Stimulated activated CD4-positive, alpha-beta T cell treated with anti-CD3 and anti-CD28 coated beads, TNF-alpha, amount 100 ng/mL, for 4 hours (primary cell): ENCODE data around the gene ICAM4.
"Not testable (repeated sequence)": the region's sequence is repeated elsewhere in the genome, so short reads cannot be mapped to it uniquely, and the experiment has no call there.

Source experiments
- DNase-seq, 3 experiments: peaks; one replicate each; pipeline ENCODE4 v3.0.0-alpha.2; 2020; ENCODE audit warnings: low read depth in 3 of 3

Gene ICAM4

DNA sequence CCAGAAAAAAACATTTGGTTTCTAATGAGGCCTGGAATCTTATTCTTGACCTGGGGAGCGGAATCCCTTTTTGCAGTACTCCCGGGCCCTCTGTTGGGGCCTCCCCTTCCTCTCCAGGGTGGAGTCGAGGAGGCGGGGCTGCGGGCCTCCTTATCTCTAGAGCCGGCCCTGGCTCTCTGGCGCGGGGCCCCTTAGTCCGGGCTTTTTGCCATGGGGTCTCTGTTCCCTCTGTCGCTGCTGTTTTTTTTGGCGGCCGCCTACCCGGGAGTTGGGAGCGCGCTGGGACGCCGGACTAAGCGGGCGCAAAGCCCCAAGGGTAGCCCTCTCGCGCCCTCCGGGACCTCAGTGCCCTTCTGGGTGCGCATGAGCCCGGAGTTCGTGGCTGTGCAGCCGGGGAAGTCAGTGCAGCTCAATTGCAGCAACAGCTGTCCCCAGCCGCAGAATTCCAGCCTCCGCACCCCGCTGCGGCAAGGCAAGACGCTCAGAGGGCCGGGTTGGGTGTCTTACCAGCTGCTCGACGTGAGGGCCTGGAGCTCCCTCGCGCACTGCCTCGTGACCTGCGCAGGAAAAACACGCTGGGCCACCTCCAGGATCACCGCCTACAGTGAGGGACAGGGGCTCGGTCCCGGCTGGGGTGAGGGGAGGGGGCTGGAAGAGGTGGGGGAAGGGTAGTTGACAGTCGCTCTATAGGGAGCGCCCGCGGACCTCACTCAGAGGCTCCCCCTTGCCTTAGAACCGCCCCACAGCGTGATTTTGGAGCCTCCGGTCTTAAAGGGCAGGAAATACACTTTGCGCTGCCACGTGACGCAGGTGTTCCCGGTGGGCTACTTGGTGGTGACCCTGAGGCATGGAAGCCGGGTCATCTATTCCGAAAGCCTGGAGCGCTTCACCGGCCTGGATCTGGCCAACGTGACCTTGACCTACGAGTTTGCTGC lies at the start of gene ICAM4:
TSS of gene ICAM4 (plus strand) at position 153 of the 935 bp plus-strand sequence. CDS start at position 211, 58 bp downstream.
- DNase-seq = no peak

DNA sequence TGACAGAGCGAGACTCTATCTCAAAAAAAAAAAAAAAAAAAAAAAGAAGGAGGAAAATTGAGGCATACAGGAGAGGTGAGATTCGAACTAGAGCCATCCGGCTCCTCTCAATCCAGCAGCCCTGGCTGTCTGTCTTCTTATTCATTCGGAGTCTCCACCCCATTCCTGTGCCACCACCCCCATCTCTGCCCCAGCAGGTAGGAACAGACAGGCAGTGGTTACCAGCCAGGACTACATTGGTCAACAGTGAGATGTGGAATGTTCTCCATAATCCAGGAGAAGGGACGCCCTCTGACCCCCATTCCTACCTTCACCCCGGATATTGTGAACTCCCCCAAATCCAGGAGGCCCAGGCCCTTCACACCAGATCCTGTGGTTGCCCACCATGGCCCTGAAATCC lies 49.1 kb upstream of the ICAM4 start:
- DNase-seq = no peak

DNA sequence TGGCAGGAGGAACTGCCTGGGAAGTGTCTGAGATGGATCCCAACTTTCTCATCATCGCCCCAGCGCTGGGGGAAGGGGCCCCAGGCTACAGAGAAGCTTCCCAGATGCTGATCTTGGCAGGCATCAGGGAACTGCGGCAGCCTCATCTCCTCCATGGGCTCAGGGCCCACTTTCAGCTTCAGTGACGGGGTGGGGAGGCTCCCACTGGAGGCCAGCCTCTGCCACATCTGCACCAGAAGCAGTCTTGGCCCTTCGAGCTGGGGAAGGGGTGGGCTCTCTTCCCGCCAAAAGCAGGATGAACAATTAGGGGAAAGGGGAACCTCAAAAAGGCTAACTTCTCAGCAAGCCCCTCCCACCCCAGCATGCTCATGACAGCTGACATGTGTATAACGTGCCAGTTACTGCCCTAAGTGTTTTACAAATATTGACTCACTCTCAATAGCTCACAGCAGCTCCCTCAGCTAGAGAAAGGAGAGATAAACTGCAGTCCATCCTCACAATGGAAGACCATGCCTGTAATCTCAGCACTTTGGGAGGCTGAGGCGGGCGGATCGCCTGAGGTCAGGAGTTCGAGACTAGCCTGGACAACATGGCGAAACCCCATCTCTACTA lies 48.5 kb upstream of the ICAM4 start:
- DNase-seq = no peak

DNA sequence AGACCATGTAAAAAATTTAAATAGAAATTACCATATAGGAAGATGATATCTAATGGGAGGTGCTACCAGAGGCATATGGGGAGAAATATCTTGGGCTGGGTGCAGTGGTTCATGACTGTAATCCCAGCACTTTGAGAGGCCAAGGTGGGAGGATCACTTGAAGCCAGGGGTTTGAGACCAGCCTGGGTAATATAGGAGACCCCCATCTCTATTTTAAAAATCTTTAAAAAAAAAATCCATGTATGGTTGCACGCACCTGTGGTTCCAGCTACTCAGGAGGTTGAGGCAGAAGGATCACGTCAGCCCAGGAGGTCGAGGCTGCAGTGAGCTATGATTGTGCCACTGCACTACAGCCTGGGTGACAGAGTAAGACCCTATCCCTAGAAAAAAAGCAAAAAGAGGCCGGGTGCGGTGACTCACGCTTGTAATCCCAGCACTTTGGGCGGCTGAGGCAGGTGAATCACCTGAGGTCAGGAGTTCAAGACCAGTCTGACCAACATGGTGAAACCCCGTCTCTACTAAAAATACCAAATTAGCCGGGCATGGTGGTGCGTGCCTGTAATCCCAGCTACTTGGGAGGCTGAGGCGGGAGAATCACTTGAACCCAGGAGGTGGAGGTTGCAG lies 44.8 kb upstream of the ICAM4 start:
- not testable (repeated sequence) for DNase-seq

GRCh38 chr19:10243606-10244005 lies 43.1 kb upstream of the ICAM4 start:
- DNase-seq = no peak

DNA sequence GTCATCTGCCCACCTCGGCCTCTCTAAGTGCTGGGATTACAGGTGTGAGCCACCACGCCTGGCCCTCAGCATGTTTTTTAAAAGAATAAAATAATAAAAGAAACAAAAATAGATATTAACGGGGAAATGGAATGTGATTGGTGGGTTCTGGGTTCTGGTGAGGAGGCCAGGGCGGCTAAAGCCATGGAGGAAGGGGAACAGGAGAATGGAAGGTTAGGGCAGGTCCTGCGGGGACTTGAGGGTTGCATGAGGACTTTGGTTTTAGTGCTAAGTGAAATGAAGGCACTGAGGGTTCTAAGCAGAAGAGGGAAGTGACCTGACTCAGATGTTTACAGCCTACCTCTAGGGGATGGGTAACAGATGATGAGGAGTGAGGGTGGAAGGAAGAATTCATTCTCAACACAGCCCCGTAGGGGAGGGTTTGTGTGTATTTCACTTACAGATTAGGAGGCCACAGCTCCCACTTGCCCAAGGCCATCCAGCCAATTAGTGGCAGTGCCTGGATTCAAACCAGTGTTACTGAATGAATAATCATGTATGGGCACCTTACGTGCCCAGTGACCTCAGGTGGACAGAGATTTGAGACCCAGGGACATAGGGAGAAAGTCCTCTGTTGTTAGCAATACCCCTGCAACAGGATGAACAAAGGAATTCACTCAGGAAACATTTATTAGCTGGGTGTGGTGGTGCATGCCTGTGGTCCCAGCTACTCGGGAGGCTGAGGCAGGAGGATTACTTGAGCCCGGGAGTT lies 41.4 kb upstream of the ICAM4 start:
- DNase-seq = no peak

DNA sequence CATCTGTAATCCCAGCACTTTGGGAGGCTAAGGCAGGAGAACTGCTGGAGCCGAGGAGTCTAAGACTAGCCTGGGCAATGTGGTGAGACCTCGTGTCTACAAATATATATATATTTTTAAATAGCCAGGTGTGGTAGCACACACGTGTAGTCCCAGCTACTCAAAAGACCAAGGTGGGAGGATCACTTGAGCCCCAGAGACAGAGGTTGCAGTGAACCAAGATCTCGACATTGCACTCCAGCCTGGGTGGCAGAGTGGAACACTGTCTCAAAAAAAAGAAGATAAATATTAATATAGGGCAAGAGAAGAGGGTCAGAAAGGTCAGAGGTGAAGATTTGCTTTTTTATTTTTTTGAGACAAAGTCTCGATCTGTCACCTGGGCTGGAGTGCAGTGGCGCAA lies 40.2 kb upstream of the ICAM4 start:
- DNase-seq = no peak

DNA sequence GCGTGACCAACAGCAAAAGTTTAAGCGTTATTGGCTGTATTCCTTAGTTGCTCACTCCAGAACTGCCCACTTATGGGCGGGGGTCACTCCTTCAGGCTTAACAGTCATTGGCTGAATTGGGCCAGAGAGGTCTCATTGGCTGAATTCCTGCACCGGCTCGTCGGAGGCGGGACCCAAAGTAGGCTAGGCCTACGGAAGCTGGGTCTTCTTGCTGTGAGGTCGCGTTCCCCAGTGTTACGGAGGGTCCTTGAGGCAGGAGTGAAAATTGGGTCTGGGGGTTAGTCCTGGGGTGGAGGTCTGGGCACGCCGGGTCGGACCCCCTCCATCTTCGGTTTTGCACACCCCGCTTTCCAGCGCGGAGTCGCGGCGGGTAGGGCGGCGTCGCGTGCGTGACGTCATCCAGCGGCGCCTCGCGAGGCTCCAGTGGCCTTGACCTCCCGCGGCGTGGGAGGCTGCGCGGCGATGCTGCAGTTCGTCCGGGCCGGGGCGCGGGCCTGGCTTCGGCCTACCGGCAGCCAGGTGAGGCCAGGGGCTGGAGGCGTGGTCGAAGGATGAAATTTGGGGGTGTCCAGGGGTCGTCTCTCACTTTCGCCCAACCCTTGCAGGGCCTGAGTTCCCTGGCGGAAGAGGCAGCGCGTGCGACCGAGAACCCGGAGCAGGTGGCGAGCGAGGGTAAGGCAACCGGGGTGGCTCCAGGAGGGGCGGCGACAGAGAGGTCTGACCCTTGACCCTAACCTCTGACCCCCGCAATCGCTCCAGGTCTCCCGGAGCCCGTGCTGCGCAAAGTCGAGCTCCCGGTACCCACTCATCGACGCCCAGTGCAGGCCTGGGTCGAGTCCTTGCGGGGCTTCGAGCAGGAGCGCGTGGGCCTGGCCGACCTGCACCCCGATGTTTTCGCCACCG lies 34.7 kb upstream of the ICAM4 start, which contains the start of gene MRPL4:
TSS of gene MRPL4 (plus strand) at position 423 of the 903 bp plus-strand sequence. CDS start at position 463, 40 bp downstream.
- DNase-seq = peak; percentile 82 to 91 (median 90)

DNA sequence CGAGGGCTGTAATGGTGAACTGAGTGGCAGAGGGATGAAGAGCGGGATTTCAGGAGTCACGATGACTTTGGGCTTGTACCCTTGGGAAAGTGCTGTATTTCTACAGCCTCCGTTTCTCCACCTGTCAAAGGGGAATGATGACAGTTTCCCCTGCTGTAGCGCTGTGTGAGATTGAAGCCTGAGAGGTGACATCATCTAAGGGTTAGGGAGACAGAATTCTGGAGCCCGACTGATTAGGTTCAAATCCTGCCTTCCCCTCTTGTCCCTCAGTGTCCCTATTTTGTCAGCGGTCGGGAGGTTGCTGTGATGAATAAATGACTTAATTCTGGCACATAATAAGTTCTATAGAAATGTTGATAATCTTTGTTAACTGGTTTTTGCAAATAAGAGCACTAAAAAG lies 34.0 kb upstream of the ICAM4 start:
- DNase-seq = no peak

GRCh38 chr19:10254244-10254643 lies 32.5 kb upstream of the ICAM4 start:
- no peak for DNase-seq

DNA sequence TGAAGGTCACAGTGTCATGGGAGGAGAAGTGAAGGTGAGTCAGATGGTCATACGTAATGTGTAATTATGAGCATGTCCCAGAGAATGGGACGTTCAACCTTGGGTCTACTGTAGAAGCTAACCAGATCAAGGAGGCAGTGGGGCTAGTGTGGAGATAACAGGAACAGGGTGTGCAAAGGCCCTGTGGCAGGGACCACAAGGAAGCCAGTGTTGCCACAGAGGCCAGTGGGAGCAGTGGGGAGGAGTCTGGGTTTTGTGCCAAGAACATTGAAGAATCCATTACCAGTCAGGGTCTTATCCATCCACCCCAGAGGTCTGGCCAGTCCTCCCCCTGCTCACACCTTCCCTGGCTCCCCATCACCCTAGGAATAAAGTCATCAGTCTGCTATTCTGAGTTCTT lies 31.4 kb upstream of the ICAM4 start:
- DNase-seq = no peak

DNA sequence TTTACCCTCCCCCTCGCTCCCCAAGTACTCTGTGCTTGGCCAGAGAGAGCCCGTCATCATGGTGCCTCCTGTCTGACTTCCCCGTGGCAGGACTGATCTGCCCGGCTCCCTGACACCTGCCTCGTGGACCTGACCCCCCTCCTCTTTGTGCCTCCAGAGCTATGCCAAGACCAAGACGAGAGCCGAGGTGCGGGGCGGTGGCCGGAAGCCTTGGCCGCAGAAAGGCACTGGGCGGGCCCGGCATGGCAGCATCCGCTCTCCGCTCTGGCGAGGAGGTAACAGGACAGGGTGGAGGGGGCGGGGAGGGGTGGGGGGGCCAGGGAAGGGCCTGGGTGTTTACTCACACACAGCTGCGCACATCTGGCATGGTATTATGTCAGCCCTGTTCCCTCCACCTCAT lies 30.2 kb upstream of the ICAM4 start:
- DNase-seq = no peak

DNA sequence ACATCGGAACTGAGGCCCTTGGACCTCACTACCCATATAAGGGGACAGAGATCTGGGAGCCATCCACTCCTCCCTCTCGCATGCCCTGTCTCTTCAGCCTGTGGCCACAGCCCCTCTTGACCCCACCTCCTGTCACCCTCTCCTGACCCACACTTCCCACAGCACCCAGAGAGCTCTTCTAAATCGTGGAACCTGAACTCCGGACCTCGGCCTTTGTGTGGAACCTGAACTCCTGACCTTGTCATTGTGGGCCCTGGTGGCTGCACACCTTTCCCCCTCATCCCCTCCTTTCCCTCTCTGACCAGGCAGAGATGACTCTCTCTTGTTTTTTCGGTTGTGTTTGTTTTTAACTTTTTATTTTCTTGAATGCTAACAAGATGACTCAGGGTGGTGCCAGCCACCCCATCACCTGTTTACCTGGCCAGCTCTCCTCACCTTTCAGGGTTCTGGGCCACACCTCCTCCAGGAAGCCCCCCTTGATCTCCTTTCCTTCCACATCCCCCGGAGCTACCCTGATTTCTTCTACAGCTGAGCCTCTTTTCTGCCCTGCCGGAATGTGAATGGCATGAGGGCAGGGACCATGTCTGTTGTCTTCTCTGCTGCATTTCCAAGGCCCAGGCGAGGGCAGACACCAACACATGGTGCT lies 29.7 kb upstream of the ICAM4 start:
- DNase-seq = no peak

DNA sequence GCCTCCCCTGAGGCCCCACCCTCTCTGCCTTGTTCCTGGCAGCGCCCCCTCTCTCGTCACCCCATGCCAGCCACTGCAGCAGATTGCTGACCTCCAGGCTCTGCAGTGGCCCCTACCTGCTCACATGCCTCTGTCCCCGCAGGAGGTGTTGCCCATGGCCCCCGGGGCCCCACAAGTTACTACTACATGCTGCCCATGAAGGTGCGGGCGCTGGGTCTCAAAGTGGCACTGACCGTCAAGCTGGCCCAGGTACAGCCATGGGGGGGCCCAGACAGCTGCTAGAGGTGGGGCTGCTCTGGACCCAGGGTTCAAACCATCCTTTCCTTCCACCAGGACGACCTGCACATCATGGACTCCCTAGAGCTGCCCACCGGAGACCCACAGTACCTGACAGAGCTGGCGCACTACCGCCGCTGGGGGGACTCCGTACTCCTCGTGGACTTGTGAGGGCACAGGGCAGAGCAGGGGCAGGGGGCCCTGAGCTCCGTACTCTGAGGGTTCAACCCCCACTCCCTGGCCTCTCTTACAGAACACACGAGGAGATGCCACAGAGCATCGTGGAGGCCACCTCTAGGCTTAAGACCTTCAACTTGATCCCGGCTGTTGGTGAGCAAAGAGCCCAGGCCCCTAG lies 28.6 kb upstream of the ICAM4 start:
- no peak for DNase-seq

DNA sequence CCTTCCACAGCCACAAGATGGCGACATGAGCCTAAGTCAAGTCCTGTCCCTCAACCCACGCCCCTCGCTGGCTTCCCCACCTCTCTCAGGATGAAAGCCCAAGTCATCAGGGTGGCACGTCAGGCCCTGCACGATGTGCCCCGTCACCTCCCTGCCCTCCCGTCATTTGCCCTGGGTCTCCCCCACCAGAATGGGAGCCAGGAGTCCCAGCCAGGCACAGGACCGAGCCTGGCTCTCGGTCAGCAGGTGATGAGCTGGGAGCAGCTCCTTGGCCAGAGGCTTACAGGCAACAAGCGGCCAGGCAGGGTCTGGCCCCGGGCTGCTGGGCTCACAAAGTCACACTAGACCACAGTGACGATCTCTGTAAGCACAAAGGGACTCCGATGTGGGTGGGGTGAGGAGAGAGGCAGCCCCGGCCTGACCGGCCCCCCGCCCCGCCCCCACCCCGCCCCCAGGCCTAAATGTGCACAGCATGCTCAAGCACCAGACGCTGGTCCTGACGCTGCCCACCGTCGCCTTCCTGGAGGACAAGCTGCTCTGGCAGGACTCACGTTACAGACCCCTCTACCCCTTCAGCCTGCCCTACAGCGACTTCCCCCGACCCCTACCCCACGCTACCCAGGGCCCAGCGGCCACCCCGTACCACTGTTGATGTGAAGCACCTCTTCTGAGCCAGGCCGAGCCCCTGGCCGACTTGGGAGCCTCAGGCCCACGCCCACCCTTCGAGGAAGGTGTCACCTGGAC lies 27.4 kb upstream of the ICAM4 start:
- peak; percentile 73 to 89 (median 84) for DNase-seq

GRCh38 chr19:10260141-10260584 lies 26.6 kb upstream of the ICAM4 start:
- peak in 2 of 3 experiments; percentile 41 to 44 for DNase-seq

DNA sequence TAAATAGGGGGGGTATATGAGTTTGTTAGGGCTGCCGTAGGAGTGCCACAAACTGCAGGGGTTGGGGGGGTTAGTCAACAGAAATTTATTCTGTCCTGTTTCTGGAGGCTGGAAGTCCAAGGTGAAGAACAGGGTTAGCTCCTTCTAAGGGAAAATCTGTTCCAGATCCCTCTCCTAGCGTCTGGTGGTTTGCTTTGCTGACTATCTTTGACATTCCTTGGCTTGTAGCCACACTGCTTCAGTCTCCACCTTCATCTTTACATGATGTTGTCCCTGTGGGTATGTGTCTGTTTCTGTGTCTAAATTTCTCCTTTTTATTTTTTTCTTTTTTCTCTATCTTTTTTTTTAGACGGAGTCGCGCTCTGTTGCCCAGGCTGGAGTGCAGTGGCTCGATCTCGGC lies 24.0 kb upstream of the ICAM4 start:
- DNase-seq = no peak

GRCh38 chr19:10266706-10267105 lies 20.0 kb upstream of the ICAM4 start:
- no peak for DNase-seq

DNA sequence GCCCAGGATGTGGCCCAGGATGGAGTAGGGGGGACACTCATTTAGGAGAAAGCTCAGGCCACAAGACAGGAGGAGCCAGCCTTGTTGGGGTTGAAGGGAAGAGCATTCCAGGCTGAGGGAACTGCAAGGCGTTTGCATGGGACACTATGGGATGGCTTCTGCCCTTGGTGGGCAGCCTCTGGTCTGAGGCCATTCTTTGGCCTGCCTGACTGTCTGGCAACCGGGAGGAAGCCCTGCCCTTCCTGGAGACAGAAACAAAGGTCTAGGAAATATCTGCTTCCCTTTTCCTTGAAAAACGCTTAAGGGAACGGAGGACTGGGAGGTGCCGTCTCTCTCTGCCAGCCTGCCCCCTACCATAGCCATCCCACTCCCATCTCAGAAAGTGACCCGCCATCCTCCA lies 18.7 kb upstream of the ICAM4 start:
- no peak for DNase-seq
